CMK (cell line): Measurements from ENCODE around the gene KIF12.
"Not testable (repeated sequence)": the region's sequence is repeated elsewhere in the genome, so short reads cannot be mapped to it uniquely, and the experiment has no call there.

Source experiments
- DNase-seq: peaks from one replicate; pipeline ENCODE4 v3.0.0-alpha.2; 2010; ENCODE audit warnings: low read depth

The KIF12 gene

DNA sequence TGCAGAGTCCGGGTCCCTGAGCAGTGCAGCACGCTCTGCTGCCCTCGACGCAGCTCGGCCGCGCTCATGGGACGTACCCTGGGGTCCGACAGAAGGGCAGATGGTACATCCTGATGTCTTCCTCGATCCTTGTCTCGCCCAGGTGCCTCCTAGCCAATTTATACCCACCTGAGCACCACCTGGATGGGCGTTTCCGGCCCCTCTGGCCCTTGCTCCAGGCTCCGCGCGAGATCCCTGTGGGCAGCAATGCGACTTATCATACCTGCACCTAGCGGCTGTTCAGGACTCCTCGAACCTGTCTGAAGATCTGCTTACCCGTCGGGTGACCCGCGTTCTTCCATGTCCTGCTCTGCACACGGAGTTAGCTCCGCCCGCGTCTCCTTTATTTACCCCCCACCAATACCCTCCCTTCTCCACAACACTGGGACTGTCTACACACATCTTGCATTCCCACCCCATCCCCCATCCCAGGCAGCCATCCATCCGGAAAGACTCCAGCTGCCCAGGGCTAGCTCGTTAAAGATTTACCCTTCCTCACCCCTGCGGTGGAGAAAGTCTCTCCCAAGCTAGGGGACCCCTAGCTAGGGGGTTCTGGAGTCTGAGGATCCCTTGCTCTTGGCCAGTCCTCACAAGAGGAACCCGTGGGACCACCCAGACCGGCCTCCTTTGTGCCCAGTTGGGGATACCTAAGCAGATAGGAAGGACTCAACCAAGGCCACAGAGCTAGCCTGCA lies at the start of gene KIF12:
KIF12 (minus strand) TSS at position 357 of the 733 bp plus-strand sequence; CDS start at position 341, 16 bp downstream.
- DNase-seq, result no peak

DNA sequence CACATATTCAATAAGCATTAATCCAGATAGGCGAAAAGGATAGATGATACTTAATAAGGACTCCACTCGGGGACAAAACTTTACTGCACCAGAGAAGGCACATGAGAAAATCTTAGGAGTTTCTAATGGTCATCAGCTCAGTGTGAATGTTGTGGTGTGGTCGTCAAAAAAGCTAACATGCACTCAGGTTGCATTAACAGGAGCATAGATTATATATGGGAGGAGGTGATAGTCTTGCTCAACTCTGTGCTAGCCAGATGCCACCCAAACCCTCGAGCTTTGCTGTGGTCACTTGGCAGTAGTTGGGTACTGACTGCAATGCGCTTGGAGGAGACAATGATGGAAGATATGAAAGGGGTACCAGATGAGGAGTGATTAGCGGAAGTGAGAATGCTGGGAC lies 47.6 kb upstream of the KIF12 start:
- DNase-seq, result no peak

DNA sequence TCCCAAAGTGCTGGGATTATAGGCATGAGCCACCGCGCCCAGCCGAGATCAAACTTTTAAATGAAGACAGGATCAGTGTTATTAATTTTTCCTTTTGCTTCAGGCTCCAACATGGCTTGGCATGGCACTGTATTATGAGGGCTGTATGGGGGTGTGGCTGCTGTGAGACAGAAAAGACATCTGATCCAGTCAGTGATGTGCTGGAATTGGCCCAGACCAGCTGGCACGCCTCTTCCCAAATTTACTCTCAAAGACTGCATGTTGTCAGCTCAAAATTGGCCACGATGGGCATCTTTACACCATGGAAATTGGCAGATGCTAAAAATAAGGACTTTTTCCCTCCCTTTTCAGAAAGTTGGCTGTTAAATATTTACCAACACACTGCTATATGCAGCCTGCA lies 44.1 kb upstream of the KIF12 start:
- DNase-seq, result no peak

DNA sequence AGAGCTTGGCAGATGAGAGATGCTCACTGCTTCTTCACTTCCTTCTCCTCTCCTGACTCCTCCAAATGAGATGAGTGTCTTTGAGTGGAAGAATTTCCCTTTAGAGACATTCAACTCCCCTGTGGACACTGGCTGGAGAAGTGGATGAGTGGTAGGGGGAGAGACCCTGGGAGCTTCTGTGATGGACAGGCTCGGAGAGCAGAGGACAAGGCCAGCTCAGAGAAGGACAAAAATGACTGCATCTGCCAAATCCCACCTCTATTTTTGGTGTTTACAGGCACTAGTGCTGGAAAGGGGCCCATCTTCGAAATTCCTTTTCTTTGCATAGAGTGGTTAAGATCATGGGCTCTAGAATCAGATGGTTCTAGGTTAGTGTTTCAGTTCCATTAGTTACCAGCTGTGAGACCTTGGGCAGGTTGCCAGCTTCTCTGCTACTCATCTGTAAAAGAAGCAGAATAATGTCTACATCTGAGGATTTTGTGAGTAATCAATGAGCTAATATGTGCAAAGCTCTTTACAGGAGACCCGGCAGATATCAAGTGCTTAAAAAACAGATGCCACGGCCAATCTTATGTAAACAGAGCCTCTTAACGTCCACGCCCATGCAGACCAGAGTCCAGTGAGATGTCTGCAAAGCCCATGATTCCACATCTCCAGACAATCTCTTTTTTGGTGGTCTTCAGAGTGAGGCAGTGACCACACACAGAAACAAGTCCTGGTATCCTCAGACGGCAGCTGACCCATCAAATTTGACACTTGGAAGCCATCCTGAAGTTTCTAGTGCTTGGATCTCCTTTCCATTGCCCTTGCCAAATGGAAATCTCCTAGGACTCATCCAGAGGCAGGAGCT lies 42.7 kb upstream of the KIF12 start:
- no peak for DNase-seq

DNA sequence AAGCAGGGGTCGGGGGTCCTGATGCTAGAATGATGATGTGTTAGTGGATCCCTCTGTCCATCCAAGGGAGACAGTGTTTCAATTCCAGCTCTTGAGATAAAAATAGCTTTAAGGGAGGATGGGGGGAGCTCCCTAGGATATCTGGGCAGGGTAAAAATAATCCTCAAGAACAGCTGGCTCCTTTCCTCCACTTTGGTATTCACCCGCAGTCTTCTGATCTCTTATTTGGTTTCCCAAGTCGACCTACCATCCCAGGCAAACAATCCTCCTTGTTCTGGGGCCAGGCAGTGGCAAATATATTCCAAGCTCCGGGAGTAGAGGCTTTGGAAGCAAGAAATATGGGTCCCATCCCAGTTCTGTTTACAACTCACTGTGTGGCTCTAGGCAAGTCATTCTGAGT lies 41.8 kb upstream of the KIF12 start:
- no peak for DNase-seq

DNA sequence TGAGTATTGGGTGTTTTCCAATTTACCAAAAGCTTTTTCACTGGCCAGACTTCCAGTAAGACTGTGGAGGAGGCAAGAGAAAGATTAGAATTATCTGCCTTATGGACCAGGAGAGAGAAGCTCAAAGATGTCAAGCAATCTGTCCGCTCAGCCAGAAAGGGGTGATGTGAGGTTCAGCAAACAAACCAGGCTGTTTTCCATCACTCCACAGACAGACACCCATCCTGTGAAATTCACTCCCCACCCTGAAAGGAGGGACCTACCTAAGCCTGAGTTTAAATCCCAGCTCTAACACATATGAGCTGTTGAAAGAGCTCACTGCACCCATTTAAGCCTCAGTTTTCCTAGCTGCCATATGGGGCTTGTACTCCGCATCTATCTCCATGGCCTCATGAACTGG lies 41.3 kb upstream of the KIF12 start:
- DNase-seq, result no peak

DNA sequence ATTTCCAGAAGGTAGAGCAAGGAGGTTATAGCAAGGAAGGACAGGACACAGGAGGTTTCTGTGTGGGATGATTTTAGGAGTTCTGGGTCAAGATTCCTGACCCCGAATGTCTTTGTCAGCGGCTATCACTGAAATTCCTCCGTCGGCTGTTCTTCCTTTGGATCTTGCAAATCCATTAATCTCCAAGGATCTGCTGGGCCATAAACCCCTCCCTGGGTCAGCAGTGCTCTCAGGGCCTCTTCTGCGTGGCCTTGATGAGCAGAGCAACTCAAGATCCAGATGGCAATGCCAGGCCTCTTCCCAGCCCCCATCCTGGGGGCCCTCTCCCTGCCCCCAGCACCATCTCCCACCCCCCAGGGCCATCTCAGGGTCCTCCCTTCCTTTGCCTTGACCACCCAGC lies 40.0 kb upstream of the KIF12 start:
- no peak for DNase-seq

DNA sequence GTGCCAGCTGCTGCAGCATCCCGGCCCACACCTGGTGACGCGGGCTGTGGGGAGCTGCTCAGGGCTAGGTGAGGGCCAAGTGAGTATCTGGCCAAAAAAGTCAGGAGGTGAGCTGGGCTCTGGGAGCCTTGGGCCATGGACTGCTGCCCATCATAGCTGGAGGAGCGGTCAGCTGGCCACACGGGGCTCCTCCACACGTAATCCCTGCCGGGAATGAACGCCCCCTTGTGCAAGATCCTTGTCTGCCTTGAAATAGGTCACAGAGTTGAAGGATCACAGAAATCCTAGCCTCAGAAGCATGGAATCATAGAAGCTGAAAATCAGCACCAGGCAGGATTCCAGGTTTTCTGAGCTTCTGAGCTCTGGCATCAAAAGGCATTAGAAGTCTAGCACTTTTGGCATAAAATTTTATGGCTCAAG lies 39.5 kb upstream of the KIF12 start:
- DNase-seq, result no peak

DNA sequence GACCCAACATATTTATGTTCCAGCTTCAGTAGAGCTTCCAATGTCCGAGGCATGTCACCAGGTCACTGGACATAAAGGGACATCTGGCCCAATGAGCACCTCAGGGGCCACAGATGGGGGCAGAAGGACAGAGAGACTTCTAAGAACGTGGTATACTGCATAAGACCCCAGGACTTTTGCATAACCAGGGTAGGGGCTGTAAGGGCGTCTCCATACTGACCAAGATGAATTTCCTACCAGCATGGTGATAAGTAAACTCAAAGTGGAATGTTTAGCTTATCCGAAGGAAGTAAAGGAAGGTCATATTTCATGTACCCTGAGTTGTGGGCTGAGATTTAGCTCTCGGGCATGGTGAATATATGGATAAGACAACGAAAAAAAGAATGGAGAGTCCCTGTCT lies 38.7 kb upstream of the KIF12 start:
- DNase-seq, result no peak

DNA sequence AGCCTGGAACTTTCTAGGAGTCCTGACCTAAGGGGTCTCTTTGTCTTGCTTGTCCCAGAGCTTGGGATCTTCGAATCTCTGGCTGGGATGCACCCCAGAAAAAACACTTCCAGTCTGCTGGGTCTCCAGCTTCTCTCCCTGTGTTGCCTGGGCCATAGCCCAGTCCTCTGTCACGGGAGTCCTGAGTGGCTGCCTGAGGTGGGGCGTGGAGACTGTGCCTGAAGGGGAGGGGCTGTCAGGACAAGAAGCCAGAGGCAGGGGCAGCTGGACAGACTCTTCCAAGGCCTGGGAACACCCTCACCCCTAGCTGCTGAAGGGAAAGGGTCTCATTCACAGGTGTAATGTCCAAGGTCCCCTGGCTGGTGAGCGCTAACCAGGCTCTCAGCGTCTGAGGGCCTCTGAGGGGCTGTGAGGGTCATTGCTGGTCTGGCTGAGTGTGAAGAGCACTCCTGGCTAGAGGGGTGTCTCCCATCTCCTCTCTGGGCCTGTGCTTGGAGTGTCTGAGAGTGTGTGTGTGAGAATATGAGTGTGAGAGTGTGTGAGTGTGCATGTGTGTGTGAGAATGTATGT lies 35.8 kb upstream of the KIF12 start:
- no peak for DNase-seq

DNA sequence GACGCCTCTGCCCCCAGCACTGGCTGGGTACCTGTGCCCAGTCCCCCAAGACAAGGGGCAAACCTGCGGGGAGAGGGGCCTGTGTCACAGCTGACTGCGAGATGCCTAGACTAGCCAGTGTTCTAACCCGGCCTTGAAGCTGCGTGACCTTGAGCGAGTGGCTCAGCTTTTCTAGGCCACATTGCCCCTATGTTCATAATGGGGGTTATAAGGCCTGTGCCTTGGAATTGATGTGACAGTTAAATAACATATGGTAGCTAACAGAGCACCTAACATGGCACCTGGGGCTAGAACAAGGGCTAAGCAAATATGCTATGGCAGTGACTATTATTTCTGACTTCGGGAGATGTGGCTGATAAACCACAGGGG lies 33.4 kb upstream of the KIF12 start:
- DNase-seq, result no peak

DNA sequence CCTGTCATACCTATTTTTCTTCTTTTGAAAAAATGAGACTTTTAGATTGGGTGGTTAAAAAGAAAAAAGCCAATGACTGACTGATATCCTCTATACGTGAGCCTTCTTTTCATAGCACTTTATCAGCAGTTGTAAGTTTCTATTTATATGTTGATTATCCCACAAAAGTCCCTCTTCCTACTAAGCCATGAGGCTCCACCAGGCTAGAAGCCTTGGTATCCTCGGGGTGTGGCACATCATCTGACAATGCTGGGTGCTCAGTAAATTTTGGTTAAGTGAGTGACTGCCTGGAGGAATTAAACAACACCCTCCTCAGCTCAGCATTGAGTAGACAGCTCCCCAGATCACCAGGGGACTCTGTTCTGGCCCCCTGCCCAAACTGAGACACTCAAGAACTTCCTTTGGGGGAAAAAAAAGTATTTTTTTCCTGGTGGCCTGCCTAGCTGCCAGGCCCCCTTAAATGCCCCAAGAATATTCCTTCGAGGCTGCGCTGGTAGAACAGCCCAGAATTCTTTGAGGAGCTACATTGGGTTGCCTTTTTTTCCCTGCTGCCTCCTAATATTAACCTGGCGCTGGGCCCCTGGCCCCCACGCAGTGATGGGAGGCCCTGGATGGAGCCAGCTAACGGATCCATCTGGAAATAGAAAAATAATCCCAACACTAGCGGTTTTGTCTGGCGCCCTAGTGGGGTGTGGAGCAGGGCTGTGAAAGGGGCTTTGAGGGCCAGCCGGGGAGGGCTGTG lies 32.9 kb upstream of the KIF12 start:
- DNase-seq, result no peak

DNA sequence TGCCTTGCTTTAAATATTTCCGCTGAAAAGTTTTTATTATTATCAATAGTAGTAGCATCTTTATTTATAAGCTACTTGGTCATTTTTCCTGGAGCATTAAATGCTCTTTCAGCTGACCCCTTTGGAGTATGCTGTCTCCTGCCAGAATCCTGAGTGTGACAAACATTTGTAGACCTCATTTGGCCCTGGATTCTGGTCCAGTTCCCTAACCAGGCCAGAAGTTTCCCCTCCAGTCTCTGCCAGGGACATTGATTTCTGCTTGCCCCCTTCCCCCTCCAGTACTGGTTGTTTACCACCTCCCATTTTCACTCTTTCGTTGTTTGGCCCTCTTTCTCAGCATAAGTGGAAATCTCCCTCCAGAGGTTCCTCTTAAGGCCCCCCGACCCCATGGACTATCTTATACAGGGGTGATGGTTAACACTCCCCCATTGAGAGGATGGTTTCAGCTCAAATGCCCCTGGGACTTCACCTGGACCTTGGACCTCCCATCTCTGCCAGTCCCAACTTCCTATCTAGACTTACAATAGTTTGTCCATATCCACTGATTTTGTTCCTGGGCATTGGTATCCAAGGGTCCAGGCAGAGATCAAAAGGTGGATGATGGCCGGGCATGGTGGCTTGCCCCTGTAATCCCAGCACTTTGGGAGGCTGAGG lies 31.7 kb upstream of the KIF12 start:
- DNase-seq, result no peak

DNA sequence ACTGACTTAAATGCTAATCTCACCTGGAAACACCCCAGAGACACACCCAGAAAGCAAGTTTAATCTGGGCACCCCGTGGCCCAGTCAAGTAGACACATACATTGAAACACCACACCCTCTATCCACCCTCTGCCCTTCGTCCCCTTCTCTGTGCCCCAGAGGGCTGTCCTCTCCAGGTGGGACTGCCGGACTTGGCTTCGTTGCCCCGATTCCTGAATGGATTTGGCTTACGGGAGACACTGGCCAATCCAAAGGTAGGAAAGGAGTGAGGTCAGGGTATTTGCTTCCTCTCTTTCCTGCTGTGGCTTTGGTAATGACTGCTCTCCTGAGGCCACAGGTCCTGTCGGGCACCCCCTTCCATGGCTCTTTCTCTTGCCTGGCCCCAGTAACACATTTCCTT lies 31.0 kb upstream of the KIF12 start:
- DNase-seq, result no peak

DNA sequence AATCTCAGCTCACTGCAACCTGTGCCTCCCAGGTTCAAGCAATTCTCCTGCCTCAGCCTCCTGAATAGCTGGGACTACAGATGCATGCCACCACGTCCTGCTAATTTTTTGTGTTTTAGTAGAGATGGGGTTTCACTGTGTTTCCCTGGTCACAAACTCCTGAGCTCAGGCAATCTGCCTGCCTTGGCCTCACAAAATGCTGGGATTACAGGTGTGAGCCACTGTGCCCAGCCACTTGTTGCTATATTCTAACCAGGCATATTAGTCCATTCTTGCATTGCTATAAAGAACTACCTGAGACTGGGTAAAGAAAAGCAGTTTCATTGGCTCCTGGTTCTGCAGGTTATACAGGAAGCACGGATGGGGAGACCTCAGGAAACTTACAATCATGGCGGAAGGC lies 29.7 kb upstream of the KIF12 start:
- not testable (repeated sequence) for DNase-seq

DNA sequence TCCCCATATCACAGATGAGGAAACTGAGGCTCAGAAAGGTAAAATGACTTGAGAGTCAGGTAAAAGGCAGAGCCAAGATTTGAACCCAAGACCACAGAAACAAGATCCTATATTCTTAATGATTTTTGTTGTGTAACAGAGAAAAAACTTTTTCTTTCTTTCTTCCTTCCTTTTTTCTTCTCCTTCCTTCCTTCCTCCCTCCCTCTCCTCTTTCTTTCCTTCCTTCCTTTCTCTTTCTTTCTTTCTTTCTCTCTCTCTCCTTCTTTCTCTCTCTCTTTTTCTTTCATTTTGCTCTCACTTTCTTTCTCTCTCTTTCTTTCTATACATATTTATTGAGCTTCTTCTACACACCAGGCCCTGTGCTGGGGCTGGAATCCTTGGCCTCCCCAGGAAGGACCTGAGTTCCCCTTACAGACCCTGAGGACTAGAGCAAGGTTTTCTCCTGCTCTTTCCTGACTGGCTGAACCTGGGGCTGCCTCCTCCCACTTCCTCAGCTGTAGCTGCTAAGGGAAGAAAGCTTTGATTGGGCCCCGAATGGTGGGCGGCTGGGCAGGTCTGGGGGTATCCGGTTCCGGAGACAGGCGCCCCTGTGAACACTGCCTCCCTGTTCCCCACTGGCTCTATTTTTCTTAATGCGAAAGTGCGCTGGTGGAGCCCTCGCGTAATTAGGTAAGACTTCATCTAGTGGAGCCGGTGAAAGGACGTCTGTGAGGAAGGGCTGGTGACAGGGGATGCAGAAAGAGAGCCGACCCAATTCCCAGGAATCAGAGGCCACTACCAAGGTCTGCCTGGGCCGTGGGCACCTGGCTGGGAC lies 27.4 kb upstream of the KIF12 start:
- no peak for DNase-seq

DNA sequence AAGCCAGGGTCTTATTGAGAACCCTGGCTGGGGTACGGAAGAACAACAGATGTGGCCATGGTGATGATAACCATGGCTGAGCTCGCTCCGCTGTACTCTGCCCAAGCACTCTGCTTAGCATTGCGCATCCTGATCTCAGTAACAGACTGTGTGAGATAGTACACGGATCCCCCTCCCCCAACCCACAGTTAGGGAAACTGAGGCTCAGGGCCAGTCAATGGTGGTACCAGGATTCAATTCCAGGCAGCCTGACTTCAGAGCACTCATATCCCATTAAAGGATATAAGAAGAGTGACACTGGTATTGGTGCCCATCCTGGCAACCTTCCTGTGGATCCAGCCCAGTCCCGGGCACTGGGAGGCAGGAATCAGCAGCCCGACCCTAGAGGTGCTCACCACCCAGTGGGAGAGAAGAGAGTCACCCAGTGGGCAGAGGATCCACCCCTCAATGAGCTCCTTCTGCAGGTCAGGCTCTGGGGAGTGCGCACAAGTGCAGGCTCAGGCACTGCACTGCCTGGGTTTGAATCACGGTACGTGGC lies 26.5 kb upstream of the KIF12 start:
- DNase-seq, result no peak

DNA sequence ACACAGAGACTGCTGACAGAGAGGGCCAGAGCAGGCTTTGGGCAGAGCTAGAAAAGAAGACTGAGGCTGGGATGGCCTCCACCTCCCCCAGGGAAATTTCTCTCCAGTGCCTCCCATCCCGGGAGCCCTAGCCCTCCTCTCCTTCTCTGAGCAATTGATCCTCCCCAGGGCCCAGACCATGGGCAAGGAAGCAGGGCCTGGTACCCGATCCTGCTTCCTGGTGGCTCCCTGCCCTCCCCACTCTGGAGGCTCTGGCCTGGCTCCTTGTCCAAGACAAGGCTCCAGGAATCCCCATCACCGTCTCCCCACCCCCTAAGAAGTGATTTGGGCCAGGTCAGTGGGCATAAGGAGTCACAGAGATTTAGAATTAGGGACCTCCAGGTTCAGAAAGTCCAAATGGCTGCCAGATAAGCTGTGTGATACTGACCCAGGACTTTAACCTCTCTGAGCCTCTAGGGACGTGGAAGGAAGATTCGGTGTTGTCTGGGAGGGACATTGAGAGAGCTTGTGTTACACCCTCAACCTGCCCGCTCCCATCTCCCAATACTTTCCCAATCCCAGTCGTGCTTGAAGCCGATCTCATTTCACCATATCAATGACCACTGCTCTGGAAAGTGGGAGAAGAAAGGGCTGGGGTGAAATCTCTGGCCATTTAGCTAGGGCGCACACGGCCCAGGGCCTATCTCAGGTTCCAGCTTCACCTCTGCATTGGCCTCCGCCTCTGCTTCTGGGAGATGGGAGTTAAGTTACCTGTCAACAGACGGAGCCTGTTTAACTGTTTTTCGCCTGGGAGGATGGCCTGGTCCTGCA lies 25.8 kb upstream of the KIF12 start:
- no peak for DNase-seq

DNA sequence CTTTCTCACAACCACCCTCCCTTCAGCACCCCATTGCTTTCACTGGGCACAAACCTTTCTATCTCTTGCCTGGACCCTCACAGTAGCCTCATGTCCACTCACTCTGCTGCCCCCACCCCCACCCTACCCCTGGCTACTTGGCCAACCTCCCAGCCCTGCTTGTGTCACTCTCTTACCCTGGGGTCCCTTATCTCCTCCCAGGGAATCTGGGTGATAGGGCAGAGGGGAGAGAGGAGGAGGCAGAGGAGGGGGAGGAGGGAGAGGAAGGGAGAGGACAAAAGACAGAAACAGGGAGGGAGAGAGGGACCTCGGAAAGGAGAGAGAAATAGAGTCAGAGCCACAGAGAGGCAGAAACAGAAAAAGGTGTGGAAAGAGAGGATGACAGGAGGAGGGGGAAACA lies 25.0 kb upstream of the KIF12 start:
- DNase-seq, result no peak
